GM21825 (cell line): ENCODE data around the gene CDC42EP3.

ENCODE experiments used
- ATAC-seq: cut with Tn5 transposase; IDR thresholded peaks from one replicate; pipeline ENCODE4 v1.9.1; 2021; ENCODE audit warnings: mild to moderate bottlenecking, moderate library complexity; ENCODE audit not compliant: unreplicated experiment

Gene CDC42EP3

DNA sequence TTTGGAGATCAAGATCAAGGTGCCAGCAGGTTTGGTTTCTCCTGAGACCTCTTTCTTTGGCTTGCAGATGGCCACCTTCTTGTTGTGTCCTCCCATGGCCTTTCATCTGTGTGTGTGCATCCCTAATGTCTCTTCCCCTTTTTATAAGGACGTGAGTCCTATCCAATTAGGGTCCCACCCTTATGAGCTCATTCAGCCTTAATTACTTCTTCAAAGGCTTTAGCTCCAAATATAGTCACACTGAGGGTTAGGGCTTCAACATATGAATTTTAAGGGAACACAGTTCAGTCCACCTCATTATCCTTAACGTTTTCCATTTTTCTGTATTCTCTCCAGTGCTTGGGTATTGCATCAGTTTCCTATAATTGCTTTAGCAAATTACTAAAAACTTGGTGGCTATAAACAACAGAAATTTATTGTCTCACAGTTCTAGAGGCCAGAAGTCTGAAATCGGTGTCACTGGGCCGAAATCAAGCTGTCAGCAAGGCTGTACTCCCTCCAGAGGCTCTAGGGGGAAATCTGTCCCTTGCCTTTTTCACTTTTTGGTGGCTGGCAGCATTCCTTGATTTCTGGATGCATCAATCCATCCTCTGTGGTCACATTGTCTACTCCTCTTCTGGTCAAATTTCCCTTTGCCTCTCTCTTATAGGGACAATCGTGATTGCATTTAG, 34.1 kb downstream of the CDC42EP3 start:
- ATAC-seq: no peak

DNA sequence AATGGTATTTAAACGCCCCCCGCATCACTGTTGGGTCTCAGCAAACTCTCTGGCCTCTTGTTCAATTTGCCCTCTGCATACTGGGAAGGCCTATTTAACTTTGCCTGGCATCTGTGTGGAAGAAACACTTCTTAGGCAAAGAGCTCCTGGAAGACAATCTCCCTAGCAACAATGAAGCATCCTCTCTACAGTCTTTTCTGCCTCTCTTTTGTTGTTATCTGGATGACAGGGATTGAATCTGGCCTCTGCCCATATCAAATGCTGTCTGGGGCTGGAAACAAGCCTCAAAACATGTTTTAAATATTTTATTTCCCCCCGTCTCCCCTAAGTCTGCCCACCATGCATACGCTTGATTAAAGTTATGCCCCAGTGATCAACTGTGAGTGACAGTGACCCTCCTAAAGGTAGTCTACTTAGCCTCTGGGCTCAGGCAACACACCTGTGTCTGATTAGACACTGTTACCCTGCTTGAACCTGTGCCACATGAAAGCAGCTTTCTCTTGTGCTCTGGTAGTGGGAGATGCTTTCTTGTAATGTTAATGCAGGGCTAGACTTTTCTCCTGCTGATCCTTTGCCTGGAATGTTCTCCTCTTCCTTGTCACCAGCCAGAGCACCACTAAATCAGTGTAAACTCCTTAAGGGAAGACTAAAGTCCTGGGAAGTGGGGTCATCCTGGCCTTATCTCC, 34.9 kb downstream of the CDC42EP3 start:
- no peak for ATAC-seq

DNA sequence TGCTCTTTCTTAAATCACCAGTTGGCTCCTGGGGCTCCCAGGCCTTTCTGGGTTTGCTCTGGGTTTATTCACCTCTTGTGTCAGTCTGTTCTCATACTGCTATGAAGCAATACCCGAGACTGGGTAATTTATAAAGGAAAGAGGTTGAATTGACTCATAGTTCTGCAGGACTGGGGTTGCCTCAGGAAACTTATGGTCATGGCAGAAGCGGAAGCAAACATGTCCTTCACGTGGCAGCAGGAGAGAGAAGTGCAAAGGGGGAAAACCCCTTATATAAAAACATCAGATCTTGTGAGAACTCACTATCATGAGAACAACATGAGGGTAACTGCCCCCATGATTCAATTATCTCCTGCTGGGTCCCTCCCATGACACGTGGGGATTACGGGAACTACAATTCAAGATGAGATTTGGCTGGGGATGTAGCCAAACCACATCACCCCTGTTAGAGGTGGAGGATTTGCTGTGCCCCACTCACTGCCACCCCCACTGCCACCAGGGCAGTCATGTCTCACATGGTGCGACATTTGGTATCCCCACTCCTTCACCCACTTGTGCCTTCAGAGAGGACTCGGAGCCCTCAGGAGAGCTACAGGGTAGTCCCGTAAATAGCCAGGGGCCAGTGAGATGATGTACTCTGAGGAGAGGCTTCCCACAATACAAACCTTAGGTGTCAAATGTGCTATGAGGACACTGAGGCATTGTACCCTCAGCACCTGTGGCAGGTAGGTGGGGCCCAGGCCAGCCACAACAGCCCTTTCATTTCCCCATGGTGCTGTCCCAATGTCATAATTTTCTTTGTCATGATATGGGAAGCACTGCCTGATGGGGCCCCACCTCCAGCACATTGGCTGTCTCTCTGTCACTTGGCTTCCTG, 35.7 kb downstream of the CDC42EP3 start:
- ATAC-seq: peak; percentile 73

DNA sequence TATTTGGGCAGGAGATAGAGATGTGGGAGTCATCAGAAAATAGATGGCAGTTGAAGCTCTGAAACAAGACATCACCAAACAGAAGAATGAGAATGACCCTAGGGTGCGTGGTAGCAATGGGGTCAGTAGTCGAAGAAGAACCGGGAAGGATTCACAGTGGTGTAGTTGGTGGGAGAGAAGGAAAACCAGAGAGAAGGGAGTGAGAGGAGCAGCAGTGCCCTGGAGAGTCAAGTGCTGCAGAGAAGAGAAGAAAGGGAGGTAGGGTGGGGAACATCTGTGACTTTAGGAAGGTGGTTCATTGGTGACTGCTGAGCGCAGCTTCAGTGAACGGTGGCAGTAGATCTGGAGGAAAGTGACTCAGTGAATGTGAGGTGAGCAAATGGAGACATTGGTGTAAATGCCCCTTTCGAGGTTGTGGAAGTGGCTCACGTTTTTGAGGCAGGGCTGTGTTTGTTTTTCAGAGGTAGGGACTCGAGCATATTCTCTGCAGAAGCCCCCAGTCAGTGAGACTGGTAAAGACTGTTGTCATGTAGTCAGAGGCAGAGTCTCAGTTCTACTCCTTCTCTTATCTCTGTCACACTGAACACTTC, 36.4 kb downstream of the CDC42EP3 start:
- ATAC-seq: peak; percentile 11

DNA sequence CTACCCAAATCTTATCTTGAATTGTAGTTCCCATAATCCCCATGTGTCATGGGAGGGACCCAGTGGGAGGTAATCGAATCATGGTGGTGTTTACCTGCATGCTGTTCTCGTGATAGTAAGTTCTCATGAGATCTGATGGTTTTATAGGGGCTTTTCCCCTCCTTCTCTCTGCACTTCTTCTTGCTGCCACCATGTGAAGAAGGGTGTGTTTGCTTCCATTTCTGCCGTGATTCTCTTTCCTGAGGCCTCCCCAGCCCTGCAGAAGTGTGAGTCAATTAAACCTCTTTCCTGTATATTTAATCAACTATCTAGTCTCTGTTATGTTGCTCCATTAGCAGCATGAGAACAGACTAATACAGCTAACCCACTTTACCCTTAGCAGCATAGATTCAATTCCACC, 37.6 kb downstream of the CDC42EP3 start:
- no peak for ATAC-seq

DNA sequence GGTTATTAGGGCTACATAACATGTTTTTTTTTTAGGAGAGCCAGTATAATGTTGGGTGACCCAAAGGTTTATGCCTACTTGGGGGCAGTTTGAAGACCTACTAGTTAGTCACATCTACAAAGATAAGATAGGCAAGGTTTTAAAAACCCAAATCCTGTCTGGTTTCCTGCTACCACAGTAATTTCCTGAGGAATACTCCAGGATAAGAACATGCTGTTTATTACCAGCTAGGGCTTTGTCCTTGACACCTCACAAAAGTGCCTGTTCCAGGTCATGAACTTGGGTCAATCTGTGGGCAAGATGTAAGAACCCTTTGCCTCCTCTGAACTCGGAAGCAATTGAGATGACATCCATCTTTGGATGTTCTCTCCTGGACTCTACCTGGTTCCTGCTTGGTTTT, 38.2 kb downstream of the CDC42EP3 start:
- ATAC-seq: no peak

DNA sequence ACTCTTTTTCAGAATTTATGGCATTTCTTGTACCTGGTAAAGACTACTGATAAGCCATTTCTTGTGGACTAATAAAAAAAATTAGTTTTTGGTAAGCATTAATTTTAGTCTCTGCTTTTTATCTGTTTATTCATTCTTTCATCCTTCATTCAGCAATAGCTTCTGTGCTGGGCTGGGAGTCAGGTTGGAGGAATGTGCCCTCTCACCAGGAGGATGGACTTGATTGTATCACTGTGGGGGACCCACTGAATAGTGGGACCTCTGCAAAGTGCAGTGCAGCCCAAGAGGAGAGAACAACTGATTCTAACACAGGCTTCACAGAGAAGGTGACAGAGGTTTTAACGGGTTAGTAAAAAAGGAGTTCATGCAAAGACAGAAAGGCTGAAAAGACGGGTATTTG, 39.1 kb downstream of the CDC42EP3 start:
- no peak for ATAC-seq

DNA sequence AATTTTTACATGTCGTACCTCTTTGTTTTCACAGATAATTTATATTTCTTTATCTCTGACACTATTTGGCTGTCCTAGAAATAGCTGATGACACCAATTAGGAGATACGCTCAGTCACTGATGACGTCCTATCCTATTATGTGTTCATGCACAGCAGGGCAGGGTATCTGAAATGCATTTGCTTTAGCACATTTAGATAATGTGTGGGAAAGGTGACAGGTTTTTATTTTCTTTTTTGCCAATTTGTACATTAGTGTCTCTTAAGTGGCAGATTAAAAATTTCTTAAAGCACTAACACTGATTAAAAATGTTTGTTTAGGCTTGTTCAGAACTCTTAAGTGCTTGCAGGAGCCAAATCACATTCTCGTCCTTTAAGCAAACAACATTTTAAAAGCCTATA, 39.7 kb downstream of the CDC42EP3 start:
- ATAC-seq: no peak

DNA sequence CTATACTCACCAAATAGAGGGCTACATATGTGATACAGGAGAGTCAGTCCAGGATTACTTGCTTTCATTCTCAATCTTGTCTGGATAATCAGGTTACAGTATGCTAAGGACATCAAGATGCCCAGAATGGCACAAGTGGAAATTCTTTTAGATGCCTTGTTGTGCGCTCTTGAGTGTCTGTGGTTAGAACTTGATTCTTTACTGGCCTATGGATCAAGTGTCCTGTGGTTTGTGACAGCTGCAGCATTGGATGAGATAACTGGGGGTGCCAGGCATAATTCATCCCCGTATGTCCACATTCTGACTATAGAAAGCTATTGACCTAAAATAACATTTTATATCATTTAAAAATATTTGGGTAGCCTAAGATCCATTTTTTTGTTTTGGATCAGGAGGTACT, 40.1 kb downstream of the CDC42EP3 start:
- no peak for ATAC-seq

DNA sequence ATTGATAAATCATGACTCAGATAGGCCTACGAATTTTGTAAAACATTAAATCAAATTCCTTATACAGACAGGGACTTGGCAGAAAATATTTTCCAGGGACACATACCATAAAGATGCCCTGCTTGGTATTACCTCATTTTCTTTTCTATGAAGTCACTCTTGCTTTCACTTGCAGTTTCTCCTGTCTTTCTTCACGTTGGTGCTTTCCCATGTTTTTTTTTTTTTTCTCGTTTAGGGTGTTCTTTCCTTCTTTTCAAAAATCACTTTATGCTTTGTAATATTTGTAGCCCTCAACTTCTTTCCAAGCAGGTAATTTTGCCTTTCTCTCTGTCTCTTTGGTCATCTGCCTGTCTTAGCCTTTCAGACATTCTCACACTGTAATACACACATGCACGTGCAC, 40.7 kb downstream of the CDC42EP3 start:
- ATAC-seq: no peak

DNA sequence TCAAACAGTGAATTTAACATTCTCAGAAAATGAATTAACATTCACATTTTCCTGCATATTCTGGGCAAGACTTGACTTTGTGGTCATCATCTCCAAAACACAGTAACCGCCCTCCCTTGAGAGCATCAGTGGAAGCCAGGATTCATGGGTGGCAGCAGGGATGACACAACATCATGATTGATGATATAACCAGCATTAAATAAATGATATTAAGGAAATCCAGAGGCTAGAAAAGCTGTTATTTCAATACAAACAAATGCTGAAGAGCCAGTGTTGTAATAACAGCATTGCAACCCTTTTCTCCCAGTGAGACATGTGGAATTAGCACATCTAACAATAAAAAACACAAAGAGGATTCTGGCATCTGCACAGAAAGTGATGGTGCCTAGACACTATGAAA, 41.1 kb downstream of the CDC42EP3 start:
- no peak for ATAC-seq

DNA sequence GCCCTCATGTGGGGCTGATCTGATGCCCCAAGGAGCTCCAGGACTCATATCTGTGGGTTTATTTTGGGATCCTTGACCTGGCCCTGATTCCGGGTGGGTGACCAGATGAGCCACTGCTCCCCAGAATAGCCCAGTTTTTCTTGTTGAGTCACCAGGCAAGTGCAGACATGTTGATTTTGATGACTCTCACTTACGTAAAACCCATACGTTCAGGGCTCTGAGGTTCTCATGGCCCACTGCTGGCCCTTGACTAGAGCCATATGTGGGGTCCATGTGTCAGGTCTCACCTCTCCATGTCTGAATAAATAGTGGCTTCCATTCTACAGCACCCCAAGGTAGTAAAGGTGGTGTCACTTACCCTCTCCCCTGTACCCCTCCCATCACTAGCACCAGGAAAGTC, 41.9 kb downstream of the CDC42EP3 start:
- no peak for ATAC-seq

DNA sequence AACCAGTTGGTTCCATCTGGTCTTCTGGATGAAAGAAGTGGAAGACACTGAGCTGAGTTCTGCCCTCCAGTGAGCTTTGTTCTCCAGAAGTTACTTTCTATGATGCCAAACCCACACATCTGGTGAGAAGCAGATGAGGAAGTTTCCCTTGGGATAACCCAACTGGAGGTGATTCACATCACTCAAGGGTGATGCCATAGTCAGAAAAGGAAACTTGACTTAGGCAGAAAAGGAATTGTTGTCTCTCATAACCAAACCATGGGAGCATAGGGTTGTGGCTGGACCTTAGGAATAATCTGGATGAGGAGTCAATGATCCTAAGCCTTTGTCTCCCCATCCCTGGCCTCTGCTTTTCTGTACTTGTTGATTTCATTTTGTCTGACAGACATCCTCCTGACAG, 43.7 kb downstream of the CDC42EP3 start:
- no peak for ATAC-seq

DNA sequence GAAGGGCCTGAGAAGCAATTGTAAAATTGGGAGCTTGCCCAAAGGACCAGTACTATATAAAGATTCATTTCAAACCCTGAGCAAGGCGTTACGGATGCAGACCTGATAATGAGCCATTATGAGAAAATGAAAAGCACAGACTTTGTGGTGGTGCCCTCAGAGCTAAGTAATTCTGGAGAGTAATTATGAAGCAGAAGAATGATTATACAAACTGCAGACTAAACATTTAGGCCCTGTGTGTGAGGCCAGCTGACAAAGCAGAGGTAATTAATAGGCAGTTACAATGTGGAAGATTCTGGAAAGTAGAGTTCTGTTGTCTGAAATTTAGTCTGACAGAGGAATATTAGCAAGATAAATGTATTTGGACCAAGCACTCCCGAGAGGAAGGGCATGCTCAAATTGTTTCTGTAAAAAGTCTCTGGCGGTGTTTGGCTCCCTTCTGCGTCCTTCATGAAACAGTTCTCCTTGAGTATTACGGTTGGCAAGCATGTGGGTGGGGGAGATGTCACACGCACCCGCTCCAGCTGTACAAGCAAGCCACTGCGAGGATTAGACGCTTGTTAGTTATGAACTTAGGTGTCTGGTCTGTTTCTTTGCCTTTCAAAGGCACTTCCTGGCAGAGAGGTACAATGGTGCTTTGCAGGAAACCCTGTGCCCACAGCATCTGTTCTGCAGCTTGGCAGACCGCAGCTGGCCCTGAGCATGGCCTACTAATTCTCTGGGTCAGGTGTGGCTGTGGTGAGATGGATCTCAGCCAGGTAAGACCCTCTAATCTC, 45.5 kb downstream of the CDC42EP3 start:
- peak; percentile 47 for ATAC-seq

DNA sequence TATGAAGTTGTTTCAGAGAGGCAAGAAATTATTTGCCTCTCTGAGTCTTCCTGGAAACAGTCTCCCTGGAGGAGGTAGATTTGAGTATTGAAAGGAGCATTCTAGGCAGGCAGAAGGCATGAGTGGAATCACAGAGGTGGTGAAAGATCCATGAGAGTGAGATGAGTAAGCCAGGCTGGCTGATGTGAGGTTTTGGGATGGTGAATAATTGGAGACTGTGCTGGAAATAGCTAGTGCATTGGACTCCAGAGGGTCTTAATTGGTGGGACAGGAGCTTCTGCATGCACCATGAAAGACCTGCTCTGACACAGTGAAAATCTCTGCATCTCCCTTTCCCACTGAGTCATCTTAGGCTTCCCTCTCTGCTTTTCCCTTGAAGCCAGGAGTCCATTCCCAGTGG, 46.3 kb downstream of the CDC42EP3 start:
- ATAC-seq: no peak

DNA sequence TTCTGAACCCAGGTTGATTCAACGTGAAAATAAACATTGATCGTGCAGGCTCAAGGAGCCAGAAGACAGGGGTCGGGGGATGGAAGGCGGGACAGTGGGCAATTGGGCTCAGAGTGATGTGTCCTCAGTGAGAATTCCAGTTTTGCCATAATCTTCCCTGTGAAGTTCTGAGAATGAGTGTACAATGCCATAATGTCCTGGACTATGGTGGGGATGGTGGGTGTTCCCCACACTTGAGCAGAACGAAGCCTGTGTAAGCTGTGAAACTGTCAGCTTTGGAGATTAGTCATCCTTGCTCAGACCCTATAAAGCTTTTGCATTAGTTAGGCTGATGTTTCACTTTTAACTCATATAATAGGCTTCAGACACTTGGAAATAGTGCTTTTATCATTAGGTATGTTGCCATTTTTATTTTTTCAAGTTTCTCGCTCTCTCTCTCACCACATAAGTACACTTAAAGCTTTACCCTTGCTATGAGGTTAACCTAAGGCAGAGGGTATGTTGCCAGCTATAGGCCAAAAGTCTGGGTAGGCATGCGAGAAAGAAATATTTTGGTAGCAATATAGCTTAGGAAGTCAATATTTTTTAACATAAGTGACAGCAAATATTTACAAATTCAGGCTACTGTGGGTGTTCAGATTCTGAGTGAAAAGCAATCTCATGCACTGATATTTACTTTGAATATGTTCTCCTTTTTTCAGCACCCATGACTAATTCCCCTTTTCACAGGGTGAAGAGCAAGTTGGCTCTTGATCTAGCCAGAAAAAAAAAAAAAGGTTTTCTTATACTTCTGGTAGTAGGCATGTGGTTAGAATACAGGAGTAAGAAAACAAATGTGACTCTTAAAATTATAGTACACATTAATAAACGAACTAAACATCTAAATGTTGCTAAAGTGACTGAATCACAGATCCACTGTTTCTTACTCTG, 47.2 kb downstream of the CDC42EP3 start:
- peak; percentile 78 for ATAC-seq

DNA sequence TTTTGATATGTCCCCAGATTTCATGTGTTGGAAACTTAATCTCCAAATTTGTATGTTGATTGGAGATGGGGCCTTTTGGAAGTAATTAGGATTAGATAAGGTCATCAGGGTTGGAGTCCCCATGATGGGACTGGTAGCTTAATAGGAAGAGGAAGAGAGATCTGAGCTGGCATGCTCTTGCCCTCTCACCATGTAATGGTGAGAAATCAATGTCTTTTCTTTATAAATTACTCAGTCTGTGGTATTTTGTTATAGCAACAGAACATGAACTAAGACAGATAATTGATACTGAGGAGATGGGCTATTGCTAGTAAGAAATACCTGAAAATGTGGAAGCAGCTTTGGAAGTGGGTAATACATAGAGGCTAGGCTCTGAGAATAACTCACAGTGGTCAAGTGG, 48.0 kb downstream of the CDC42EP3 start:
- no peak for ATAC-seq

DNA sequence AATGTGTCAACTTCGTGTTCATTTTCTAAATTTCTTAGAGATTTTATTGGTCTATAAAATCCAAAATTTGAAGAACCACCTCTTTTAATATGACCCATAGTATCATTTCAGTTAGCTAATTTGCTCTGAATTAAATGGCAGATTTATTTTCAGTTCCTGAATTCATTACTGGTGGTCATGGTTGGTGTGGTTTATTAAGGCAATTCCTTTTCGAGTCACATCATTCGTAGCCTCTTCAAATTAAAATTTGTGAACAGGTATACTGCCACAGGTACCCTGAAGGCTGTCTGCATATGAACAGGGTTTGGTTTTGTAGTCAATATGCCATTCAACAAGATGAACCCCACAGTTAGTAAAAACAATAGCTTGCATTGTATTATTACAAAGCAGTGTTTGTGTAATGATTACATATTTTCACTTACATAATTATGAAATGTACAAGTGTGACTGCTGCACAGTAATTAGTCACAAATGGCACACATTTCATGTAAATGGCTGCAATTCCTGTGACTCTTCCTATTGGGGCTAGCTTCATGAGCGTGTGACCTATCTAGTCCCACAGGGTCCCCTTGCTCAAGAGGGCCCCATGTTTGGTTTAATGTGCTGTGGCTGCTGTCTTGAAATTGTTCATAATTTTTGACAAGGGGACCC, 48.9 kb downstream of the CDC42EP3 start:
- no peak for ATAC-seq

DNA sequence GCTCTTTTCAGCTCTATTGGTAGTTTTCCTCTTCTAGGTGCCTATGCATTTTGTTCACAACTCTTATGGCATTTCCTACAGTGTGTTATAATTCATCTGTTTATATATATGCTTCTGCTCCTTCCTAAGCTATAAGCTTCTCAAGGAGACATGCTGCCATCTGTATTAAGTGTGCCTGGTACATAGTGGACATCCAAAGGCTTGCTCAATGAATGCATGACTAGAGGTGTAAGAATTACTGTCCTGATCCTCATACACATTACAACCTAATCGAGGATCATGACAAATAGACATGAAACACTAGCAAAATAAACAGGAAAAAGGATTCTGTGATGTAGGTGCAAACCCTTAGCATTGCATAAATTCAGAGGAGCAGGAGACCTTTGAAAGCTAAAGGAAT, 50.2 kb downstream of the CDC42EP3 start:
- no peak for ATAC-seq
